Endodermal cell (in vitro differentiated cells): ENCODE data around the gene EEPD1. TPM values are rescaled to one million over a fixed set of nuclear protein-coding genes. Genes with fewer than 3 reads are reported as not detected.

Experiments
- DNase-seq: peaks from one replicate; pipeline ENCODE4 v3.0.0-alpha.2; 2017
- H3K27ac ChIP-seq: 2 replicates; pipeline ENCODE4 v1.5.1; 2013; ENCODE audit warnings: mild to moderate bottlenecking, low read depth, low read length, moderate library complexity
- H3K27me3 ChIP-seq: 2 replicates; pipeline ENCODE4 v1.6.1; 2013; ENCODE audit warnings: mild to moderate bottlenecking, low read length, moderate library complexity; ENCODE audit not compliant: insufficient read depth, control insufficient read depth, poor library complexity, severe bottlenecking
- H3K36me3 ChIP-seq: 2 replicates; pipeline ENCODE4 v1.7.0; 2013; ENCODE audit warnings: mild to moderate bottlenecking, low read length, moderate library complexity; ENCODE audit not compliant: control insufficient read depth, insufficient read depth
- H3K4me1 ChIP-seq: one replicate; pipeline ENCODE4 v1.7.0; 2013; ENCODE audit warnings: low read length; ENCODE audit not compliant: control insufficient read depth, insufficient read depth
- H3K4me3 ChIP-seq: 2 replicates; pipeline ENCODE4 v1.5.1; 2013; ENCODE audit warnings: mild to moderate bottlenecking, low read length, moderate library complexity
- H3K9ac ChIP-seq: 2 replicates; pipeline ENCODE4 v1.6.1; 2013; ENCODE audit warnings: mild to moderate bottlenecking, low read length, moderate library complexity; ENCODE audit not compliant: poor library complexity, severe bottlenecking; ENCODE audit errors: extremely low read depth
- H3K9me3 ChIP-seq: 2 replicates; pipeline ENCODE4 v1.6.1; 2013; ENCODE audit warnings: mild to moderate bottlenecking, low read length, moderate library complexity; ENCODE audit not compliant: control insufficient read depth
- H3K27ac Mint-ChIP-seq: 2 replicates; pipeline ENCODE4 v1.8.0; 2020; ENCODE audit warnings: mixed read lengths
- H3K27me3 Mint-ChIP-seq: 2 replicates; pipeline ENCODE4 v1.8.0; 2021; ENCODE audit warnings: mild to moderate bottlenecking, mixed read lengths; ENCODE audit not compliant: insufficient read depth
- H3K36me3 Mint-ChIP-seq: 2 replicates; pipeline ENCODE4 v1.8.0; 2020; ENCODE audit warnings: low read depth, mixed read lengths
- H3K4me1 Mint-ChIP-seq: 2 replicates; pipeline ENCODE4 v1.8.0; 2020; ENCODE audit warnings: mixed read lengths
- H3K4me3 Mint-ChIP-seq: 2 replicates; pipeline ENCODE4 v1.8.0; 2020; ENCODE audit warnings: mild to moderate bottlenecking, moderate library complexity, mixed read lengths
- H3K9me3 Mint-ChIP-seq: 2 replicates; pipeline ENCODE4 v1.8.0; 2020; ENCODE audit warnings: mild to moderate bottlenecking, mixed read lengths
- WGBS, 2 experiments: methylation state at CpG; one replicate each; pipeline versions ENCODE4 v1.1.5 to v1.1.7; 2013; ENCODE audit warnings: missing lambda C conversion rate in 2 of 2, mixed read lengths in 1 of 2; ENCODE audit not compliant: insufficient coverage in 1 of 2, insufficient read length in 1 of 2; 5-methylcytosine and 5-hydroxymethylcytosine counted together
- total RNA-seq, 2 donors: library from RNA; stranded (reverse); fragmentation: NEBNext Ultra II Directional in 1 of 2; extraction: Animal tissue kit (Norgen Biotek cat#: 25700) in 1 of 2; gene quantifications; 2 replicates in 1 of 2; 3 replicates in 1 of 2; pipeline ENCODE4 v1.2.1, GENCODE V29; 2021
- TF ChIP-seq, protein P1 (sequence below): fragments of 200-600 bp; sonication (generic); conservative IDR thresholded peaks from 2 replicates; pipeline ENCODE4 v1.5.0; 2021; ENCODE audit warnings: antibody characterized with exemption, mild to moderate bottlenecking

EEPD1 gene
- total RNA-seq, 2 donors from 2014 or later = 9.7 to 11.4 TPM

DNA sequence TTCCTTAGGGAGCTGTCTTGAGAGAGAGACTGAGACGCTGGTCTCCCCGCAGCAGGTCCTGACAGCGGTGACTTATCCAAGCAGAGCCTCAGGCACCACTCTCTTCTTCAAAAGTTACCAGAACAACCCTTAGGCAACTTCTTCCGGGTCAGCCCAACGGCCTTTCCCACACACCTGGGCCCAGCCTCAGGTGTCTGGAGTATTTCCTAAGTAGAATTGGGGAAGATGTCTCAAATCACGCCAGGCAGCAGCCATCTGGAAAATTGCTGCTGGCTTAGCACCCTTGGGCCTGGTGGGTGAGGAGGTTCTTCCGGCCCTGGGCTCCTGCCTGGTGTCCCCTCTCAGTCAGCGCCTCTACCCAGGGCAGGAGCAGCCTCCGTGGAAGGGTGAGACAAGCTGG lies 156.2 kb downstream of the EEPD1 start:
- no peak overlapping the region for H3K27ac ChIP-seq
- no peak overlapping the region for H3K4me3 ChIP-seq
- H3K27me3 ChIP-seq = no peaks in the 10 kb centered on the region
- Mint-ChIP-seq H3K4me1 (peaks cover 15% of the 10 kb centered on the region), H3K27ac (peak overlapping the region; percentile 30), H3K9me3 (no peaks in the 10 kb centered on the region), H3K36me3 (no peaks in the 10 kb centered on the region), H3K27me3 (no peaks in the 10 kb centered on the region), H3K4me3 (no peak overlapping the region)
- DNase-seq = peak; percentile 51
- no peak overlapping the region for H3K9ac ChIP-seq
- WGBS, 2 experiments = 84 to 90% methylated on average over 5 to 9 of the region's 9 CpGs
- TF ChIP-seq, protein P1, sequence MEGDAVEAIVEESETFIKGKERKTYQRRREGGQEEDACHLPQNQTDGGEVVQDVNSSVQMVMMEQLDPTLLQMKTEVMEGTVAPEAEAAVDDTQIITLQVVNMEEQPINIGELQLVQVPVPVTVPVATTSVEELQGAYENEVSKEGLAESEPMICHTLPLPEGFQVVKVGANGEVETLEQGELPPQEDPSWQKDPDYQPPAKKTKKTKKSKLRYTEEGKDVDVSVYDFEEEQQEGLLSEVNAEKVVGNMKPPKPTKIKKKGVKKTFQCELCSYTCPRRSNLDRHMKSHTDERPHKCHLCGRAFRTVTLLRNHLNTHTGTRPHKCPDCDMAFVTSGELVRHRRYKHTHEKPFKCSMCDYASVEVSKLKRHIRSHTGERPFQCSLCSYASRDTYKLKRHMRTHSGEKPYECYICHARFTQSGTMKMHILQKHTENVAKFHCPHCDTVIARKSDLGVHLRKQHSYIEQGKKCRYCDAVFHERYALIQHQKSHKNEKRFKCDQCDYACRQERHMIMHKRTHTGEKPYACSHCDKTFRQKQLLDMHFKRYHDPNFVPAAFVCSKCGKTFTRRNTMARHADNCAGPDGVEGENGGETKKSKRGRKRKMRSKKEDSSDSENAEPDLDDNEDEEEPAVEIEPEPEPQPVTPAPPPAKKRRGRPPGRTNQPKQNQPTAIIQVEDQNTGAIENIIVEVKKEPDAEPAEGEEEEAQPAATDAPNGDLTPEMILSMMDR = no peak
- H3K4me1 ChIP-seq = peaks cover 5% of the 10 kb centered on the region
- H3K36me3 ChIP-seq = no peaks in the 10 kb centered on the region
- H3K9me3 ChIP-seq = no peaks in the 10 kb centered on the region

DNA sequence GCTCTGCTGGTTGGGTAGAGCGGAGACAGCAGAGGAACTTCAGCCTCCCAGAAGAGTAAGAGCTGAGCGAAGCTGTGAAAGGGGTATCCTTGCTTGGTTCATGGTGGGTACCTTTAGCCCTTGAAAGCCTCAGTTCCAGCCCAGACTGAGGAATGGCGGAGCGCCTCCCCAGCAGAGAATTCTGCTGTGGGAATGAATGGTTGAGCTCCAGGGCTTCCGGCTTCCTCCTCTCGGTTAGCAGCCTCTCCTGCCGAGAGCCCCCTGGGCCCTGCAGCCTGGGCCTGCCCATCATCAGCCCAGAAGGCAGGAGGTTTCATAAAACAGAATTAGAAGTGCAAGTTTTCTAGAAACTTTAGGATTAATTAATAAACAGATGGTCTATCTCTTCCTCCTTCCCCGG lies 156.7 kb downstream of the EEPD1 start:
- Mint-ChIP-seq H3K4me1 (peaks cover 10% of the 10 kb centered on the region), H3K27ac (peak overlapping the region; percentile 30), H3K9me3 (no peaks in the 10 kb centered on the region), H3K36me3 (no peaks in the 10 kb centered on the region), H3K27me3 (no peaks in the 10 kb centered on the region), H3K4me3 (no peak overlapping the region)
- no peak overlapping the region for H3K9ac ChIP-seq
- TF ChIP-seq, protein P1 = no peak
- 94 to 95% methylated on average over 3 to 8 of the region's 8 CpGs for WGBS, 2 experiments
- H3K27me3 ChIP-seq = no peaks in the 10 kb centered on the region
- H3K36me3 ChIP-seq = no peaks in the 10 kb centered on the region
- H3K27ac ChIP-seq = no peak overlapping the region
- no peak overlapping the region for H3K4me3 ChIP-seq
- no peak for DNase-seq
- no peaks in the 10 kb centered on the region for H3K9me3 ChIP-seq
- peaks cover 5% of the 10 kb centered on the region for H3K4me1 ChIP-seq

DNA sequence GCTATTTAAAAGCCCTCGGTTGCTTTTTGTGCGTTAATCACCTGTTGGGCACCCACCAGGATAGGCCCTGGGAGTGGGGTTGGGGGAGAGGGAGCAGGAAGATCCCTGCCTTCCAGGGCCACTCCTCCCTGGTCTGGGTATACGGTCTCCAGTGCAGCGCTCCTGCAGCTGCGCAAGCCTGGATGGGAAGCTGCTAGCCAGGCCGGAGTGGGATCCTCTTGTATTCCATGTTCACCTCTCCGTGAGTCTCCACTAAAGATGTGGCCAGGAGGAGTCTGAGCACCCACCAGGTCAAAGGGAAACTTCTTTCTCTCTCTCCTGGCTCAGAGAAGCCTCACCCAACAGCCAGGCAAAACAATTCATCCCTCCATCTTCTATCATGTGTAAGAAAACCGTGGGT lies 157.8 kb downstream of the EEPD1 start:
- TF ChIP-seq, protein P1 = no peak
- Mint-ChIP-seq H3K4me1 (peaks cover 15% of the 10 kb centered on the region), H3K27me3 (no peaks in the 10 kb centered on the region), H3K36me3 (no peaks in the 10 kb centered on the region), H3K9me3 (no peaks in the 10 kb centered on the region), H3K4me3 (no peak overlapping the region), H3K27ac (no peak overlapping the region)
- no peaks in the 10 kb centered on the region for H3K9me3 ChIP-seq
- peaks cover 10% of the 10 kb centered on the region for H3K4me1 ChIP-seq
- no peak overlapping the region for H3K4me3 ChIP-seq
- H3K27ac ChIP-seq = no peak overlapping the region
- no peaks in the 10 kb centered on the region for H3K36me3 ChIP-seq
- H3K9ac ChIP-seq = no peak overlapping the region
- WGBS, 2 experiments = 84 to 94% methylated on average over 3 to 8 of the region's 8 CpGs
- DNase-seq = no peak
- no peaks in the 10 kb centered on the region for H3K27me3 ChIP-seq
